Midbrain (tissue), 1 donor: ENCODE measurements around the gene SLC9A1.

ENCODE experiments used
- DNase-seq: peaks from one replicate; lab custom pipeline; 2025; lab: John Stamatoyannopoulos, UW

The SLC9A1 gene

GRCh38 chr1:27070390-27071048 is 84.4 kb downstream of the SLC9A1 start:
- DNase-seq = no peak

- no peak for DNase-seq
Observed at GRCh38 chr1:27068922-27069321, 86.0 kb downstream of the SLC9A1 start.

GRCh38 chr1:27065999-27066630 is 88.8 kb downstream of the SLC9A1 start:
- DNase-seq = no peak

- no peak for DNase-seq
Observed at GRCh38 chr1:27060891-27061290, 94.0 kb downstream of the SLC9A1 start.

- DNase-seq = no peak
Observed at GRCh38 chr1:27058966-27059669, 95.8 kb downstream of the SLC9A1 start.

- no peak for DNase-seq
Observed at GRCh38 chr1:27057801-27058625, 96.9 kb downstream of the SLC9A1 start.

GRCh38 chr1:27057389-27057788 is 97.5 kb downstream of the SLC9A1 start:
- DNase-seq = no peak

GRCh38 chr1:27053977-27054753 is 100.8 kb downstream of the SLC9A1 start:
- no peak for DNase-seq

- no peak for DNase-seq
Observed at GRCh38 chr1:27052527-27052926, 102.4 kb downstream of the SLC9A1 start.

- no peak for DNase-seq
Observed at GRCh38 chr1:27049607-27050006, 105.3 kb downstream of the SLC9A1 start.

GRCh38 chr1:27049100-27049499 is 105.8 kb downstream of the SLC9A1 start:
- no peak for DNase-seq
